Mucosa of descending colon (tissue), 3 donors: ENCODE results near the gene ACOT7. TPM values are rescaled to one million over a fixed set of nuclear protein-coding genes. Genes with fewer than 3 reads are reported as not detected.

Experiments
- ATAC-seq: fragments of 200-7000 bp; cut with Tn5 transposase; one replicate; pipeline ENCODE4 v1.9.1; 2020; ENCODE audit warnings: mild to moderate bottlenecking, moderate library complexity
- DNase-seq, 3 donors: peaks; one replicate each; pipeline ENCODE4 v3.0.0-alpha.2; 2020
- H3K36me3 ChIP-seq: fragments of 200-600 bp; one replicate; pipeline ENCODE4 v1.8.0; 2021; ENCODE audit warnings: low read depth, mild to moderate bottlenecking
- H3K4me1 ChIP-seq: fragments of 200-600 bp; one replicate; pipeline ENCODE4 v1.8.0; 2021; ENCODE audit warnings: low read depth, mild to moderate bottlenecking
- H3K4me3 ChIP-seq: fragments of 200-600 bp; one replicate; pipeline ENCODE4 v1.8.0; 2021; ENCODE audit warnings: mild to moderate bottlenecking
- H3K9me3 ChIP-seq: fragments of 200-600 bp; one replicate; pipeline ENCODE4 v1.8.0; 2021; ENCODE audit warnings: mild to moderate bottlenecking
- CTCF ChIP-seq: fragments of 200-600 bp; IDR thresholded peaks from one replicate; pipeline ENCODE4 v1.8.0; 2022; ENCODE audit warnings: antibody characterized with exemption, mild to moderate bottlenecking
- intact Hi-C, 2 donors: fragments of 100-400 bp; cut with DNase I in 1 of 2; cut with micrococcal nuclease in 1 of 2; formaldehyde crosslinking; loops; one replicate each; pipeline versions ENCODE4 v1.11.0 to v1.11.1; 2022; cut with DNase I, micrococcal nuclease
- total RNA-seq, 3 donors: library from RNA; stranded (reverse); fragmentation: NEBNext Ultra II Directional in 2 of 3; extraction: Animal tissue kit (Norgen Biotek cat#: 25700) in 2 of 3; gene quantifications; one replicate each; pipeline versions ENCODE4 v1.2.1 to v1.2.4, GENCODE V29; 2021 to 2023
- donor health status: DM: no; HTN: no; CAD: no; lungs with moderate emphysema.
- donor health status: DM: no; HTN: no; CAD: no.
- donor health status: DM: no; HTN: yes; CAD: no.

The ACOT7 gene
- total RNA-seq, 3 donors from 2014 or later: 37.9 to 60.1 (median 42.7) TPM

- Histone ChIP-seq H3K4me1 (peaks cover 53% of the 10 kb centered on the region), H3K9me3 (no peaks in the 10 kb centered on the region), H3K36me3 (no peaks in the 10 kb centered on the region), H3K4me3 (no peak overlapping the region)
- TF ChIP-seq CTCF: no peak
- ATAC-seq (no peak), DNase-seq (peak in 2 of 3 donors; percentile 48 to 50)
- intact Hi-C loops: no loop called here
These were observed 30.5 kb upstream of the ACOT7 start for GRCh38 chr1:6424000-6424565.

GRCh38 chr1:6423321-6423999 lies 29.9 kb upstream of the ACOT7 start:
- peak; percentile 77 for TF ChIP-seq CTCF
- peaks cover 58% of the 10 kb centered on the region for H3K4me1 ChIP-seq
- DNase-seq (peak; percentile 83 to 88 (median 87)), ATAC-seq (peak; percentile 50)
- no peaks in the 10 kb centered on the region for H3K36me3 ChIP-seq
- no peak overlapping the region for H3K4me3 ChIP-seq
- intact Hi-C loops: no loop called here
- no peaks in the 10 kb centered on the region for H3K9me3 ChIP-seq

DNA sequence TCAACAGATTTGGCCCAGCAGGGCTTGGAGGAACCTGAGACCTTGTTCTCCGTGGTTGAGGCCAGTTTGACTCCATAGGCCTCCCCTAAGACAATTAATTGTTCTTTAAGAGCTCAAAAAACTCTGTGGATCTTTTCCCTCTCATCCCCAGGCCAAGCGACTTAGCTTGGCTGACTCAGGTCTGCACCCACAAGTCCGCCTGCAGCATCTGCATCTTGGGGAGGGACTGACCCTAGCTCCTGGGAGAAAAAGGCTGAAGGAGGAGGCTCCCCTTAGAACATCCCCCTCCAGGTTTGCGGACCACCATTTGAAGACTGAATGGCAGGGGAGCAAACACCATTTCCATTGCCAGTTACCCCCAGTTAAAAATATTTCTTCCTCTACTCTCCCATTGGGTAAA lies 27.7 kb upstream of the ACOT7 start:
- intact Hi-C loops: no loop called here
- TF ChIP-seq CTCF: no peak
- no peak for ATAC-seq

DNA sequence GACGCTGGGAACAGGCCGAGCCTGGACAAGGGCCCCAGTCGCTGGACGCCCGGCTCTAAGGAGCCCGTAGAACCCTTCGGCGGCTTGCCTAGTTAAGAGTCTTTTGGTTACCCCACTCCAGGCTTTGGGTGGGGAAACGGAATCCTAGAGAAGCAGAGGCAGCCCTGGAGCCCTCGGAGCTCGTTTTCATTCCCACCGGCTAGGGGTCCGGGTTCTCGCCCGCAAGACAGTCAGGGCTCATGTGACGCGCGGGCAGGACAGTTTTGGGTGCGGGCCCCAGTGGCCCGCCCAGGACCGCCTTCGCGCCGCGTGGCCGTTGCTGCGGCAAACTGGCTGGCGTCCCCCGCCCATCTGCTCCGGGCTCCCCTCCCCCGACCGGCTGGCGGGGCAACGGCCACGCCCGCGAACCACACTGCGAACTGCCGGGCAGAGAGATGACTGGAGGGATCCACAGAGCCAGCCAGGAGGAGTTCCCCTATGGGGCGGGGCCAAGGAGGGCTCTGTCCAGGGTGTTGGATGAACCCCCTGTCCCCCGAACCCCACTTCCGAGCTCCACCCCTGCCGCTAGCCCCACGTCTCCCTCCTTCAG lies 27.0 kb upstream of the ACOT7 start:
- no peak overlapping the region for H3K4me3 ChIP-seq
- DNase-seq: peak; percentile 72 to 82 (median 79)
- peaks cover 50% of the 10 kb centered on the region for H3K4me1 ChIP-seq
- no peaks in the 10 kb centered on the region for H3K36me3 ChIP-seq
- ATAC-seq: peak; percentile 39
- intact Hi-C loops: no loop called here
- no peak for TF ChIP-seq CTCF
- H3K9me3 ChIP-seq: no peaks in the 10 kb centered on the region

More for the DNA sequence above, 27.7 kb upstream of the ACOT7 start:
- Histone ChIP-seq H3K4me1 (peaks cover 47% of the 10 kb centered on the region), H3K4me3 (no peak overlapping the region), H3K9me3 (no peaks in the 10 kb centered on the region), H3K36me3 (no peaks in the 10 kb centered on the region)
- no peak for DNase-seq

DNA sequence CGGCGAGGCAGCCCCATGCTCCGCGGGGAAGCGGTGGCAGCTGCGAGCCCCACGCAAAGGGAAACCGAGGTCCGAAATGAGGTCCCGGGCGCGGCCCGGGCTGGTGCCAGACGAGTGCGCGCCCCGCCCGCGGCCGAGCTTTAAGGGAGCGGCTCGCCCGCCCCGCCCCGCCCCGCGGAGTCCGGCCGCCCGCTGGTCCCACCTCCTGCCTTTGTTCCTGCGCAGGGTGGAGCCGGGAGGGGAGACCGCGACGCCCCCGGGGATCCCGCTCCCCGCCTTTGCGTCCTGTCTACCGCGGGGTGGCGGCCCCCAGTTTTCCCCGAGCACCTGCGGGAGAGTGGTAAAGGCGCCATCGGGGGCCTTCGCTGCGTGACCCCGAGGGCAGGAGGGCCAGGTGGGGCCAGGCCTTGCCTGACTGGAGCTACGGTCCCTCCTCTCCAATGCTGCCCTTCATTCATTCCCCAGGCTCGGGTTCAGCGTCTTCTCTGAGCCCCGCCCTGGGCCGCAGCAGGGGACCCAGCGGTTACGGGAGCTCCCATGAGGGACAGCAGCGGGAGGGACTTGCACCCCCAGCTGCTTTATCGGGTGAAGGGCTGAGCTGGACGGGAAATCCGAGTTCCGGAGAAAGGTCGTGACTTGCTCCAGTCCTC lies 26.4 kb upstream of the ACOT7 start, which contains the start of gene HES2:
Gene HES2, minus strand, starts transcription at position 116 of the 650 bp plus-strand sequence. Its CDS starts 99 bp downstream, at position 17.
- H3K9me3 ChIP-seq: no peaks in the 10 kb centered on the region
- no peak for TF ChIP-seq CTCF
- no peaks in the 10 kb centered on the region for H3K36me3 ChIP-seq
- H3K4me1 ChIP-seq: peaks cover 52% of the 10 kb centered on the region
- peak; percentile 81 for ATAC-seq
- peak within 1 kb of the TSS; percentile 4 for H3K4me3 ChIP-seq
- intact Hi-C loops: no loop called here
- DNase-seq: peak; percentile 81 to 88 (median 85)
